DMS79 (cell line): ENCODE measurements around the gene FN3KRP.
A peak's percentile ranks its signal among the peaks of the same experiment; 100 is the strongest.

Experiments used
- DNase-seq: peaks from one replicate; lab custom pipeline; 2025; lab: John Stamatoyannopoulos, UW

The FN3KRP gene

GRCh38 chr17:82716203-82717010, at the start of gene FN3KRP:
TSS of gene FN3KRP (plus strand) at chr17:82716706. CDS start at chr17:82716756, 50 bp downstream.
- DNase-seq = peak; percentile 77

- no peak for DNase-seq
Measured at GRCh38 chr17:82666931-82667667, 49.4 kb upstream of the FN3KRP start.

GRCh38 chr17:82667668-82668000, 48.9 kb upstream of the FN3KRP start:
- DNase-seq = no peak

- no peak for DNase-seq
Measured at GRCh38 chr17:82668024-82668630, 48.4 kb upstream of the FN3KRP start.

GRCh38 chr17:82668631-82669099, 47.8 kb upstream of the FN3KRP start:
- no peak for DNase-seq

- DNase-seq = no peak
Measured at GRCh38 chr17:82670661-82671450, 45.6 kb upstream of the FN3KRP start.

GRCh38 chr17:82674656-82675475, 41.6 kb upstream of the FN3KRP start:
- no peak for DNase-seq

- no peak for DNase-seq
Measured at GRCh38 chr17:82675476-82676245, 40.8 kb upstream of the FN3KRP start.

- DNase-seq = no peak
Measured at GRCh38 chr17:82677353-82677925, 39.1 kb upstream of the FN3KRP start.

- DNase-seq = no peak
Measured at GRCh38 chr17:82678265-82678891, 38.1 kb upstream of the FN3KRP start.

- DNase-seq = no peak
Measured at GRCh38 chr17:82679586-82680465, 36.7 kb upstream of the FN3KRP start.

GRCh38 chr17:82681547-82681946, 35.0 kb upstream of the FN3KRP start:
- no peak for DNase-seq

GRCh38 chr17:82683534-82683933, 33.0 kb upstream of the FN3KRP start:
- no peak for DNase-seq

- DNase-seq = no peak
Measured at GRCh38 chr17:82684228-82684841, 32.2 kb upstream of the FN3KRP start.

- DNase-seq = no peak
Measured at GRCh38 chr17:82685291-82685690, 31.2 kb upstream of the FN3KRP start.

- DNase-seq = no peak
Measured at GRCh38 chr17:82686366-82687324, 29.9 kb upstream of the FN3KRP start.

- DNase-seq = no peak
Measured at GRCh38 chr17:82687375-82687861, 29.1 kb upstream of the FN3KRP start.
